NT2/D1 (cell line): ENCODE measurements around the gene ROCK2.

Experiments used
- DNase-seq: peaks from one replicate; pipeline ENCODE4 v3.0.0-alpha.2; 2011; ENCODE audit warnings: low read depth, low spot score
- H3K27me3 ChIP-seq: 2 replicates; pipeline ENCODE4 v1.6.0; 2011; ENCODE audit warnings: mild to moderate bottlenecking; ENCODE audit not compliant: insufficient read length, insufficient read depth
- H3K36me3 ChIP-seq: 2 replicates; pipeline ENCODE4 v1.6.1; 2011; ENCODE audit warnings: mild to moderate bottlenecking, low read length, mixed read lengths; ENCODE audit not compliant: insufficient read depth, insufficient read length
- H3K4me1 ChIP-seq: 2 replicates; pipeline ENCODE4 v1.5.1; 2011; ENCODE audit not compliant: insufficient read depth, insufficient read length
- H3K4me3 ChIP-seq: 2 replicates; pipeline ENCODE4 v1.5.1; 2011; ENCODE audit warnings: low read depth; ENCODE audit not compliant: insufficient read length
- H3K9ac ChIP-seq: 2 replicates; pipeline ENCODE4 v1.6.0; 2011; ENCODE audit warnings: low read depth; ENCODE audit not compliant: insufficient read length
- H3K9me3 ChIP-seq: 2 replicates; pipeline ENCODE4 v1.5.1; 2011; ENCODE audit warnings: mild to moderate bottlenecking, low read length; ENCODE audit not compliant: insufficient read depth
- SUZ12 ChIP-seq: IDR thresholded peaks from 2 replicates; pipeline ENCODE4 v1.6.1; 2011; ENCODE audit not compliant: insufficient read length, insufficient read depth; ENCODE audit errors: extremely low read depth
- YY1 ChIP-seq: IDR thresholded peaks from 2 replicates; pipeline ENCODE4 v1.6.1; 2011; ENCODE audit not compliant: insufficient read length, insufficient read depth
- ZNF274 ChIP-seq: IDR thresholded peaks from 2 replicates; pipeline ENCODE4 v1.6.1; 2011; ENCODE audit warnings: mild to moderate bottlenecking, low read depth, low read length

Gene ROCK2

GRCh38 chr2:11288431-11288830 lies 56.0 kb downstream of the ROCK2 start:
- Histone ChIP-seq H3K9me3 (peaks cover 9% of the 10 kb centered on the region), H3K4me1 (no peaks in the 10 kb centered on the region), H3K9ac (no peak overlapping the region), H3K27me3 (no peaks in the 10 kb centered on the region), H3K4me3 (no peak overlapping the region), H3K36me3 (peaks cover 25% of the 10 kb centered on the region)
- no peak for DNase-seq
- TF ChIP-seq SUZ12 (no peak), ZNF274 (no peak), YY1 (no peak)

GRCh38 chr2:11286749-11287148 lies 57.7 kb downstream of the ROCK2 start:
- no peak overlapping the region for H3K9ac ChIP-seq
- TF ChIP-seq YY1 (no peak), ZNF274 (no peak), SUZ12 (no peak)
- peaks cover 9% of the 10 kb centered on the region for H3K9me3 ChIP-seq
- H3K36me3 ChIP-seq = peaks cover 25% of the 10 kb centered on the region
- DNase-seq = no peak
- H3K4me1 ChIP-seq = no peaks in the 10 kb centered on the region
- no peak overlapping the region for H3K4me3 ChIP-seq
- H3K27me3 ChIP-seq = no peaks in the 10 kb centered on the region

GRCh38 chr2:11286323-11286722 lies 58.1 kb downstream of the ROCK2 start:
- H3K9ac ChIP-seq = no peak overlapping the region
- TF ChIP-seq SUZ12 = no peak
- TF ChIP-seq YY1 = no peak
- TF ChIP-seq ZNF274 = no peak

GRCh38 chr2:11285499-11285898 lies 58.9 kb downstream of the ROCK2 start:
- Histone ChIP-seq H3K9ac (no peak overlapping the region), H3K27me3 (no peaks in the 10 kb centered on the region), H3K4me3 (no peak overlapping the region), H3K9me3 (peaks cover 9% of the 10 kb centered on the region), H3K4me1 (no peaks in the 10 kb centered on the region), H3K36me3 (peaks cover 25% of the 10 kb centered on the region)
- DNase-seq = no peak
- TF ChIP-seq ZNF274 (no peak), YY1 (no peak), SUZ12 (no peak)

More at GRCh38 chr2:11286323-11286722, 58.1 kb downstream of the ROCK2 start:
- no peak for DNase-seq
- peaks cover 25% of the 10 kb centered on the region for H3K36me3 ChIP-seq
- H3K27me3 ChIP-seq = no peaks in the 10 kb centered on the region
- H3K4me3 ChIP-seq = no peak overlapping the region
- no peaks in the 10 kb centered on the region for H3K4me1 ChIP-seq
- H3K9me3 ChIP-seq = peaks cover 9% of the 10 kb centered on the region

- no peak for DNase-seq
- H3K9me3 ChIP-seq = peaks cover 9% of the 10 kb centered on the region
- no peak overlapping the region for H3K9ac ChIP-seq
- no peak overlapping the region for H3K4me3 ChIP-seq
- H3K4me1 ChIP-seq = no peaks in the 10 kb centered on the region
- H3K27me3 ChIP-seq = no peaks in the 10 kb centered on the region
- no peak for TF ChIP-seq YY1
- TF ChIP-seq ZNF274 = no peak
- TF ChIP-seq SUZ12 = no peak
- peaks cover 35% of the 10 kb centered on the region for H3K36me3 ChIP-seq
These were observed 63.2 kb downstream of the ROCK2 start for GRCh38 chr2:11281186-11281585.

- peaks cover 33% of the 10 kb centered on the region for H3K36me3 ChIP-seq
- H3K27me3 ChIP-seq = no peaks in the 10 kb centered on the region
- no peak for DNase-seq
- H3K9me3 ChIP-seq = peaks cover 9% of the 10 kb centered on the region
- no peak overlapping the region for H3K4me3 ChIP-seq
- H3K4me1 ChIP-seq = no peaks in the 10 kb centered on the region
- TF ChIP-seq SUZ12 (no peak), YY1 (no peak), ZNF274 (no peak)
- H3K9ac ChIP-seq = no peak overlapping the region
These were observed 63.7 kb downstream of the ROCK2 start for GRCh38 chr2:11280713-11281112.

GRCh38 chr2:11279398-11279797 lies 65.0 kb downstream of the ROCK2 start:
- Histone ChIP-seq H3K9me3 (peaks cover 9% of the 10 kb centered on the region), H3K4me1 (no peaks in the 10 kb centered on the region), H3K9ac (no peak overlapping the region), H3K27me3 (no peaks in the 10 kb centered on the region), H3K4me3 (no peak overlapping the region), H3K36me3 (peaks cover 25% of the 10 kb centered on the region)
- no peak for DNase-seq
- TF ChIP-seq YY1 (no peak), ZNF274 (no peak), SUZ12 (no peak)

- no peak for DNase-seq
- no peaks in the 10 kb centered on the region for H3K27me3 ChIP-seq
- no peak overlapping the region for H3K9ac ChIP-seq
- H3K36me3 ChIP-seq = peaks cover 16% of the 10 kb centered on the region
- no peaks in the 10 kb centered on the region for H3K4me1 ChIP-seq
- no peak overlapping the region for H3K4me3 ChIP-seq
- TF ChIP-seq YY1 (no peak), ZNF274 (no peak), SUZ12 (no peak)
- H3K9me3 ChIP-seq = no peaks in the 10 kb centered on the region
These were observed 66.2 kb downstream of the ROCK2 start for GRCh38 chr2:11278219-11278618.
